K562 (cell line): ENCODE results near the gene OBSCN. TPM values are rescaled to one million over a fixed set of nuclear protein-coding genes. Genes with fewer than 3 reads are reported as not detected.
A peak's percentile ranks its signal among the peaks of the same experiment; 100 is the strongest.

Experiments
- CC2D1A ChIP-seq: fragments of 450-650 bp; IDR thresholded peaks from 2 replicates; pipeline ENCODE4 v1.6.1; 2017; ENCODE audit warnings: mild to moderate bottlenecking
- ETV1 ChIP-seq: fragments of 450-650 bp; conservative IDR thresholded peaks from 2 replicates; pipeline ENCODE4 v1.6.1; 2016; ENCODE audit warnings: missing genetic modification characterization, control low read depth, low read depth, missing compliant biosample characterization
- HCFC1 ChIP-seq: IDR thresholded peaks from 2 replicates; pipeline ENCODE4 v1.6.1; 2012; ENCODE audit warnings: low read depth, low read length, improper control_type of control experiment
- HMGN3 ChIP-seq: IDR thresholded peaks from 2 replicates; pipeline ENCODE4 v1.6.1; 2011; ENCODE audit warnings: borderline replicate concordance, low read depth, mild to moderate bottlenecking, mixed read lengths, low read length; ENCODE audit not compliant: insufficient read length; ENCODE audit errors: extremely low read depth
- MCM3 ChIP-seq: fragments of 450-650 bp; IDR thresholded peaks from 2 replicates; pipeline ENCODE4 v1.6.1; 2016
- MCM5 ChIP-seq: fragments of 450-650 bp; IDR thresholded peaks from 2 replicates; pipeline ENCODE4 v1.6.1; 2016; ENCODE audit warnings: low read depth
- MEIS2 ChIP-seq: fragments of 450-650 bp; IDR thresholded peaks from 2 replicates; pipeline ENCODE4 v1.6.1; 2014; ENCODE audit warnings: mild to moderate bottlenecking; ENCODE audit not compliant: partially characterized antibody
- MIER1 ChIP-seq: fragments of 450-650 bp; IDR thresholded peaks from 2 replicates; pipeline ENCODE4 v1.6.1; 2016; ENCODE audit warnings: antibody characterized with exemption, mild to moderate bottlenecking, low read depth
- PCBP2 ChIP-seq: fragments of 200-400 bp; formaldehyde crosslinking; IDR thresholded peaks from 2 replicates; pipeline ENCODE4 v1.6.1; 2018; ENCODE audit warnings: low read length, low read depth, mild to moderate bottlenecking, moderate library complexity; ENCODE audit not compliant: poor library complexity, severe bottlenecking
- PHF21A ChIP-seq: fragments of 450-650 bp; IDR thresholded peaks from 2 replicates; pipeline ENCODE4 v1.6.1; 2017; ENCODE audit warnings: low read depth, borderline replicate concordance
- POLR2B ChIP-seq: fragments of 450-650 bp; IDR thresholded peaks from 2 replicates; pipeline ENCODE4 v1.6.1; 2018; ENCODE audit warnings: low read depth; ENCODE audit not compliant: partially characterized antibody
- PTRF ChIP-seq: fragments of 450-650 bp; IDR thresholded peaks from 2 replicates; pipeline ENCODE4 v1.6.1; 2016; ENCODE audit warnings: mild to moderate bottlenecking, missing genetic modification characterization, missing compliant biosample characterization
- PYGO2 ChIP-seq: fragments of 450-650 bp; IDR thresholded peaks from 2 replicates; pipeline ENCODE4 v1.6.1; 2016; ENCODE audit warnings: mild to moderate bottlenecking, missing genetic modification characterization, moderate library complexity, missing compliant biosample characterization
- RAD51 ChIP-seq: fragments of 450-650 bp; IDR thresholded peaks from 2 replicates; pipeline ENCODE4 v1.7.1; 2016; ENCODE audit warnings: low read depth, mild to moderate bottlenecking, borderline replicate concordance
- SMARCC2 ChIP-seq: fragments of 450-650 bp; IDR thresholded peaks from 2 replicates; pipeline ENCODE4 v1.6.1; 2017; ENCODE audit warnings: antibody characterized with exemption, moderate library complexity, mild to moderate bottlenecking, low read depth
- SRSF1 ChIP-seq: fragments of 200-400 bp; formaldehyde crosslinking; IDR thresholded peaks from 2 replicates; pipeline ENCODE4 v1.6.1; 2017; ENCODE audit warnings: mild to moderate bottlenecking, low read depth, low read length, moderate library complexity
- SRSF9 ChIP-seq: fragments of 200-400 bp; formaldehyde crosslinking; IDR thresholded peaks from 2 replicates; pipeline ENCODE4 v1.6.1; 2017; ENCODE audit warnings: low read depth, low read length, borderline replicate concordance
- YY1 ChIP-seq, 3 experiments: IDR thresholded peaks; 2 replicates each; pipeline ENCODE4 v1.6.1; 2011; ENCODE audit warnings: low read length in 2 of 3, mild to moderate bottlenecking in 2 of 3, moderate library complexity in 2 of 3, borderline replicate concordance in 1 of 3, control low read depth in 1 of 3, low read depth in 1 of 3; ENCODE audit not compliant: insufficient read depth in 3 of 3, insufficient replicate concordance in 2 of 3, control insufficient read depth in 1 of 3, insufficient read length in 1 of 3; ENCODE audit errors: extremely low read depth in 1 of 3
- ZBTB8A ChIP-seq: fragments of 450-650 bp; IDR thresholded peaks from 2 replicates; pipeline ENCODE4 v1.6.1; 2018; ENCODE audit warnings: mild to moderate bottlenecking, moderate library complexity; ENCODE audit not compliant: partially characterized antibody
- ZFP1 ChIP-seq: fragments of 450-650 bp; formaldehyde crosslinking; IDR thresholded peaks from 2 replicates; pipeline ENCODE4 v1.4.0; 2020; ENCODE audit warnings: mild to moderate bottlenecking, mixed read lengths
- ZNF12 ChIP-seq: sonication (generic); formaldehyde crosslinking; IDR thresholded peaks from 2 replicates; pipeline ENCODE4 v1.4.0; 2020; ENCODE audit warnings: mild to moderate bottlenecking, missing genetic modification reagents
- ZNF589 ChIP-seq: fragments of 200-800 bp; sonication (Bioruptor generic); IDR thresholded peaks from 2 replicates; pipeline ENCODE4 v1.6.1; 2016; ENCODE audit warnings: low read depth, missing genetic modification characterization, missing compliant biosample characterization
- polyA plus RNA-seq, 8 experiments: library from polyadenylated mRNA; depleted of rRNA in 4 of 8; stranded (reverse) in 5 of 8; unstranded in 3 of 8; fragments of >200 nt; fragmentation: Nextera tagmentation in 2 of 8; fragmentation: Illumina TruSeq in 1 of 8; extraction: Ambion mirVana in 2 of 8; extraction: Trizol in 1 of 8; gene quantifications; 2 replicates each; pipeline versions ENCODE4 v1.2.1 to v1.2.3, GENCODE V29; 2011 to 2014; ENCODE audit warnings: inconsistent platforms in 1 of 8, missing spikeins in 1 of 8
- total RNA-seq, 7 experiments: library from RNA; depleted of rRNA in 6 of 7; stranded (reverse); fragments of >200 nt in 6 of 7; fragmentation: Illumina TruSeq in 2 of 7; extraction: Trizol in 2 of 7; gene quantifications; 2 replicates each; pipeline versions ENCODE4 v1.2.1 to v1.2.3, GENCODE V29; 2011 to 2021; ENCODE audit warnings: low replicate concordance in 1 of 7
- TF ChIP-seq, protein P1 (sequence below): sonication (generic); formaldehyde crosslinking; IDR thresholded peaks from 2 replicates; pipeline ENCODE4 v1.9.0; 2022; ENCODE audit warnings: mild to moderate bottlenecking, missing genetic modification reagents
- TF ChIP-seq, protein P2 (sequence below): sonication (generic); formaldehyde crosslinking; IDR thresholded peaks from 2 replicates; pipeline ENCODE4 v1.9.0; 2022; ENCODE audit warnings: mild to moderate bottlenecking, missing genetic modification reagents
- TF ChIP-seq, protein P3 (sequence below): IDR thresholded peaks from 2 replicates; pipeline ENCODE4 v1.6.1; 2016; ENCODE audit warnings: missing genetic modification characterization, missing compliant biosample characterization

OBSCN gene
- total and polyA plus RNA-seq, 9 of the 15 experiments (the other 6 are each of a cell fraction or from before 2014, with no cell fraction given) = 0.18 to 19.7 (median 3.6) TPM

DNA sequence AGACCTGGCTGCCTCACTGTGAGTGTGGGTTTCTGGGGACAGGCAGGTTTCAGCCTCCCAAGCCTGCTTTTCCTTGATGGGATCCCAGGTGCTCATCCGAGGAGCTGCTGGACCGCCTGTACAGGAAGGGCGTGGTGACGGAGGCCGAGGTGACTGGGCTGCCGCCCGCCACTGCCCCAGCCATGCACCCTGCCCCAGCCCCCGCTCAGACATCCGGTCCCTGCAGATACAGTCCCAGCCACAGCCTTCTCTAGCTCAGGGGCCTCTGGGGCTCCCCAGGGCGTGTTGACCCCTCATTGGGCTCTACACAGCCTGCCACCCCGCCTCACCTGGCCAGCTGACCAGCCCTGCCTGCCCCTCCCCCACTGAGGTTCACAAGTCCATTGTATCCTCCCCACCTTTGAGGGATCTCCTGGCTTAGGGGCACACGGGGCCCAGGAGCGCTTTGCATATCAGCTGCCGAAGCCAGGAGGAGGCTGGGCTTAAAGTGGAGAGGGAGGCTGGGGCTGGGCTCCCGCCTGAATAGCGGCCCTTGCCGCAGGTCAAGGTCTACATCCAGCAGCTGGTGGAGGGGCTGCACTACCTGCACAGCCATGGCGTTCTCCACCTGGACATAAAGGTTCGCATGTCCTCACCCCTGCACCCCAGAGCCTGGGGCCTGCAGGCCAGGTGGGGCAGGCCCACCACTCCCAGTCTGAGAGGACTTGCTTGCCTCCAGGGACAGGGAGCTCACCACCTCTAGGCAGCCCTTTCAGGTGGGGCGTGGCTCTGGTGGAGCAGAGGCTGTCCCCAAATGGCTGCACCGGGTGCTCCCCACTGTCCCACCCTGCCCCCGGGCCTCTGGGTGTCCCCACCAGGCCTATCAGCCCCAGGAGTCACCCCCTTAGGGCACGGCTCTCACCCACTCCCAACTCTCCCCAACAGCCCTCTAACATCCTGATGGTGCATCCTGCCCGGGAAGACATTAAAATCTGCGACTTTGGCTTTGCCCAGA lies 160.3 kb downstream of the OBSCN start (continued):
- TF ChIP-seq, protein P1, sequence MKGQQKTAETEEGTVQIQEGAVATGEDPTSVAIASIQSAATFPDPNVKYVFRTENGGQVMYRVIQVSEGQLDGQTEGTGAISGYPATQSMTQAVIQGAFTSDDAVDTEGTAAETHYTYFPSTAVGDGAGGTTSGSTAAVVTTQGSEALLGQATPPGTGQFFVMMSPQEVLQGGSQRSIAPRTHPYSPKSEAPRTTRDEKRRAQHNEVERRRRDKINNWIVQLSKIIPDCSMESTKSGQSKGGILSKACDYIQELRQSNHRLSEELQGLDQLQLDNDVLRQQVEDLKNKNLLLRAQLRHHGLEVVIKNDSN (CRISPR knock-in tag) = peak; percentile 63
- TF ChIP-seq YY1 (IDR thresholded peaks at IDR 0.05; ENCODE audit: borderline replicate concordance in 1 of 3, control insufficient read depth in 1 of 3, extremely low read depth in 1 of 3, insufficient read depth in 3 of 3, insufficient read length in 1 of 3, insufficient replicate concordance in 2 of 3, low read depth in 1 of 3, low read length in 2 of 3) = peak in 2 of 3 experiments; percentile 11 to 54
- TF ChIP-seq HMGN3 = peak; percentile 96
- no peak for TF ChIP-seq PTRF (tag)
- no peak for TF ChIP-seq MCM3
- peak; percentile 95 for TF ChIP-seq ETV1
- TF ChIP-seq PHF21A = peak; percentile 69; the same call in 1 of the 2 replicates
- no peak; the same call in 1 of the 2 replicates for TF ChIP-seq CC2D1A
- TF ChIP-seq, protein P2, sequence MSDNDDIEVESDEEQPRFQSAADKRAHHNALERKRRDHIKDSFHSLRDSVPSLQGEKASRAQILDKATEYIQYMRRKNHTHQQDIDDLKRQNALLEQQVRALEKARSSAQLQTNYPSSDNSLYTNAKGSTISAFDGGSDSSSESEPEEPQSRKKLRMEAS = peak; percentile 81
- no peak; the same call in 1 of the 2 replicates for TF ChIP-seq RAD51
- no peak for TF ChIP-seq ZFP1 (CRISPR knock-in tag)
- no peak for TF ChIP-seq SRSF1
- TF ChIP-seq, protein P3, sequence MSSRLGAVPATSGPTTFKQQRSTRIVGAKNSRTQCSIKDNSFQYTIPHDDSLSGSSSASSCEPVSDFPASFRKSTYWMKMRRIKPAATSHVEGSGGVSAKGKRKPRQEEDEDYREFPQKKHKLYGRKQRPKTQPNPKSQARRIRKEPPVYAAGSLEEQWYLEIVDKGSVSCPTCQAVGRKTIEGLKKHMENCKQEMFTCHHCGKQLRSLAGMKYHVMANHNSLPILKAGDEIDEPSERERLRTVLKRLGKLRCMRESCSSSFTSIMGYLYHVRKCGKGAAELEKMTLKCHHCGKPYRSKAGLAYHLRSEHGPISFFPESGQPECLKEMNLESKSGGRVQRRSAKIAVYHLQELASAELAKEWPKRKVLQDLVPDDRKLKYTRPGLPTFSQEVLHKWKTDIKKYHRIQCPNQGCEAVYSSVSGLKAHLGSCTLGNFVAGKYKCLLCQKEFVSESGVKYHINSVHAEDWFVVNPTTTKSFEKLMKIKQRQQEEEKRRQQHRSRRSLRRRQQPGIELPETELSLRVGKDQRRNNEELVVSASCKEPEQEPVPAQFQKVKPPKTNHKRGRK (tag) = no peak
- TF ChIP-seq MCM5 = no peak
- TF ChIP-seq POLR2B = peak; percentile 65
- TF ChIP-seq PCBP2 = no peak
- TF ChIP-seq SRSF9 = no peak
- no peak for TF ChIP-seq MEIS2
- no peak for TF ChIP-seq MIER1
- no peak for TF ChIP-seq HCFC1
- no peak for TF ChIP-seq ZNF12 (CRISPR knock-in tag)
- TF ChIP-seq PYGO2 (tag) = no peak
- no peak for TF ChIP-seq ZBTB8A
- TF ChIP-seq ZNF589 (CRISPR knock-in tag) = peak; percentile 72; the same call in 1 of the 2 replicates
- TF ChIP-seq SMARCC2 = no peak; the same call in 1 of the 2 replicates
